IPS DF 6.9 (cell line): ENCODE data around the gene SLC38A11.
"Not testable (repeated sequence)": the region's sequence is repeated elsewhere in the genome, so short reads cannot be mapped to it uniquely, and the experiment has no call there.

Source experiments
- DNase-seq: peaks from one replicate; pipeline ENCODE4 v3.0.0-alpha.2; 2013; ENCODE audit warnings: low read depth, low spot score
- H3K27ac ChIP-seq: one replicate; pipeline ENCODE4 v1.5.1; 2013; ENCODE audit warnings: low read length, control low read depth
- H3K27me3 ChIP-seq: 2 replicates; pipeline ENCODE4 v1.6.1; 2013; ENCODE audit warnings: mild to moderate bottlenecking, low read length; ENCODE audit not compliant: control insufficient read depth, insufficient read depth
- H3K36me3 ChIP-seq: 2 replicates; pipeline ENCODE4 v1.6.1; 2013; ENCODE audit warnings: low read length; ENCODE audit not compliant: control insufficient read depth, insufficient read depth
- H3K4me1 ChIP-seq: 2 replicates; pipeline ENCODE4 v1.6.1; 2013; ENCODE audit warnings: low read length; ENCODE audit not compliant: control insufficient read depth, insufficient read depth
- H3K4me3 ChIP-seq: 2 replicates; pipeline ENCODE4 v1.5.1; 2013; ENCODE audit warnings: mild to moderate bottlenecking, low read length
- H3K9me3 ChIP-seq: 2 replicates; pipeline ENCODE4 v1.6.1; 2013; ENCODE audit warnings: low read length, inconsistent platforms; ENCODE audit not compliant: control insufficient read depth, insufficient read depth
- WGBS: extraction: QIAGEN DNeasy Blood & Tissue Kit; methylation state at CpG from one replicate; pipeline ENCODE4 v1.1.7; 2013; ENCODE audit warnings: mixed read lengths, missing lambda C conversion rate; ENCODE audit not compliant: insufficient read length, insufficient coverage; 5-methylcytosine and 5-hydroxymethylcytosine counted together

The SLC38A11 gene

DNA sequence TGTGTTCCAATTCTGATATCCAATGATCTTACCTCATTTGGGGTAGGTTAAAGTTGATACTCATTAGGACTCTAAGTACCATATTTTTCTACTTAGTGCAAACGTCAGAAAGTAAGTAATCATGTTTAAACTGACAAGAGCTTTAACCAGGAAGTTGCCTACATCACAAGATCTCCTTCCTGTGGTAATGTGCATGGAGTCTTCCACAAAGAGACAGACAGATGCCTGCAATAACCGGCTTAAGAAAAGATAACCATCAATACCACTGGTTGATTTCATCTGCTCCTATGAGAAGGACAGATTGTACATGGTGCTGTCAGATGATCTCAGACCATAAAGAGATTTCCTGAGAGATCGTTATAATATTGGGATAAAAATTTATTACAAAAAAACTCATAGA lies 33.5 kb upstream of the SLC38A11 start:
- DNase-seq = not testable (repeated sequence)

GRCh38 chr2:164986027-164986426 lies 30.7 kb upstream of the SLC38A11 start:
- WGBS = no CpG with 5 or more reads among the region's 3 CpGs
- H3K9me3 ChIP-seq, H3K36me3 ChIP-seq, H3K4me1 ChIP-seq, H3K27me3 ChIP-seq, DNase-seq, H3K27ac ChIP-seq, H3K4me3 ChIP-seq: not testable (repeated sequence)

More for the DNA sequence above, 33.5 kb upstream of the SLC38A11 start:
- not testable (repeated sequence) for H3K4me1 ChIP-seq, H3K4me3 ChIP-seq, H3K27me3 ChIP-seq, H3K27ac ChIP-seq, H3K9me3 ChIP-seq, H3K36me3 ChIP-seq
- WGBS = no CpG with 5 or more reads among the region's 3 CpGs

GRCh38 chr2:164984428-164984827 lies 29.1 kb upstream of the SLC38A11 start:
- Histone ChIP-seq H3K4me3 (no peak overlapping the region), H3K36me3 (no peaks in the 10 kb centered on the region), H3K27ac (no peak overlapping the region), H3K27me3 (no peaks in the 10 kb centered on the region), H3K9me3 (no peaks in the 10 kb centered on the region), H3K4me1 (no peaks in the 10 kb centered on the region)
- no peak for DNase-seq
- no CpG with 5 or more reads among the region's 3 CpGs for WGBS

DNA sequence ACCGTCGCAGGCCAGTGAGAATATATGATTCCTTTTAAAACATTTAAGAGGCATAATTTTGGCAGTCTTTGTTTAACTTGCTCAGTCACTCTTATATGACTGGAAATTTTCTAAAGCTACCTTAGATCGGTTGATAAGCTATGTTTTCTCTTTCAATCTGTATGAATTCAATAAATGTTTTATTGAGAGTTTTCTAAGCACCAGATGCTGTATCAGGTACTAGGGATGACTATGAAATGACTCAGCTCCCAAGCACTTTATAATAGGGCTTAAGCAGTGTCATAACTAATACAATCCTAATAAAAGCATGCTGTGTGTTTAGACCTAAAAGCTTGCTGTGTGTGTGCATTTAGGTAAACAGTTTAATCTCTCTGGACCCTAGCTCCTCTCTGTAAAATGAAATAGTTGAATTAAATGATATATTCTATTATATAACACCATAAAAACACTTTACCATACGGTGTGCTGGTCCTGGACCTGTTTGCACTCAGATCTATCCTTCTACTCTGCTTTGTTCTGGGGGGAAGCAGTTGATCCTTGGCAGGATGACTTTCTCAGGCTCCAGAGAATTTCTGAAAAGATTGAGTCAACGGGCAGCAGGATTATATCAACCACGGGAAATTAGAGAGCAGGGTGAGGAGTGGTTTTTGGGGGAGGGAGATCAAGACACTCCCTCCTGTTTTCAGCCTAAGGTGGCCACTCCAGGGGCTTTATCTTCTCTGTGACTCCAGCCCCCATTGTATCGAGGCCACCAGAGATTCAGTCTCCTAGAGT lies 26.1 kb upstream of the SLC38A11 start:
- Histone ChIP-seq H3K27me3 (no peaks in the 10 kb centered on the region), H3K4me3 (no peak overlapping the region), H3K4me1 (no peaks in the 10 kb centered on the region), H3K36me3 (no peaks in the 10 kb centered on the region), H3K27ac (no peak overlapping the region), H3K9me3 (no peaks in the 10 kb centered on the region)
- no CpG with 5 or more reads among the region's 7 CpGs for WGBS
- DNase-seq = no peak

- H3K27me3 ChIP-seq, H3K4me3 ChIP-seq, H3K9me3 ChIP-seq, H3K36me3 ChIP-seq, H3K4me1 ChIP-seq, DNase-seq, H3K27ac ChIP-seq: not testable (repeated sequence)
- WGBS = no CpG with 5 or more reads among the region's 2 CpGs
Observed at GRCh38 chr2:164980688-164981087, 25.4 kb upstream of the SLC38A11 start.

DNA sequence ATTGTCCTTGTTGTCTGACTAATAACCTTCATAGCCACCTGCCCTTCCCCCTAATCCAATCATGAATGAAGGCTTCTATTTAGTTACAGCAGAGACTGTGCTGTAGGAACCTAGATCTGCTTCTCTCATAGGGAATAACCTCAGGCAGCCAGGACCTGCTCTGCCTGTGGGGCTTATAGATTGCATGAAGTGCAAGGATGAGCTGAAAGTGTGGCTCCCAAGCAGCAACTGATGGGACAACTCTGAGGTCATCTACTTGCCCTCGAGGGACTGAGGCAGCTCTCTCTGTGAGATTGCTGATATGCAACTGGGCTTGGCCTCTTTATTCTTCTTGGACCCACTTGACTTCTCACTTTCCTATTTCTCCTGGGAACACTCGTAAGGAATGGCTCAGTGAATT lies 23.8 kb upstream of the SLC38A11 start:
- H3K4me1 ChIP-seq = no peaks in the 10 kb centered on the region
- no peaks in the 10 kb centered on the region for H3K9me3 ChIP-seq
- no peak for DNase-seq
- H3K27me3 ChIP-seq = no peaks in the 10 kb centered on the region
- H3K36me3 ChIP-seq = no peaks in the 10 kb centered on the region
- H3K4me3 ChIP-seq = no peak overlapping the region
- no CpG with 5 or more reads among the region's 2 CpGs for WGBS
- no peak overlapping the region for H3K27ac ChIP-seq

- not testable (repeated sequence) for H3K36me3 ChIP-seq, H3K27ac ChIP-seq, H3K9me3 ChIP-seq, DNase-seq, H3K4me1 ChIP-seq, H3K4me3 ChIP-seq, H3K27me3 ChIP-seq
- no CpG with 5 or more reads among the region's 5 CpGs for WGBS
Observed at GRCh38 chr2:164976875-164977470, 21.6 kb upstream of the SLC38A11 start.

DNA sequence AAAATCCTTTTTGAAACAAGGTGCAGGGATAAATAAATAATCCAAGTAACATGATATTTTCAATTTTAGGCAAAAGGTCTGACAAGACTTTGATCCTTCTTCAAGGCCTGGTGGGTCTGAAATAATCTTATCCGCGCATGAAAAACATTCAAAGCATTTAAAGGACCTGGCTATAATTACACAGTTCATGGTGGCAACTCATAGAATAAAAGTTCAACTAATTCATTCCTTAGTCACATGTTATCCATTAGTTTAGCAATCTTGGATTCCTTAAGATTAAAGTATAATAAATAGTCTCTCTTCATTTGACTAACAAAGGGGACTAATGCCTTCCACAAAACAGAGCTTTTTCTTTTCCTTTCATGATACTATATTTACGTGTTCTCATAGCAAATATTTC lies 21.0 kb upstream of the SLC38A11 start:
- Histone ChIP-seq H3K27me3 (no peaks in the 10 kb centered on the region), H3K9me3 (no peaks in the 10 kb centered on the region), H3K27ac (no peak overlapping the region), H3K36me3 (no peaks in the 10 kb centered on the region), H3K4me3 (no peak overlapping the region), H3K4me1 (no peaks in the 10 kb centered on the region)
- DNase-seq = no peak
- WGBS = no CpG with 5 or more reads among the region's 3 CpGs

DNA sequence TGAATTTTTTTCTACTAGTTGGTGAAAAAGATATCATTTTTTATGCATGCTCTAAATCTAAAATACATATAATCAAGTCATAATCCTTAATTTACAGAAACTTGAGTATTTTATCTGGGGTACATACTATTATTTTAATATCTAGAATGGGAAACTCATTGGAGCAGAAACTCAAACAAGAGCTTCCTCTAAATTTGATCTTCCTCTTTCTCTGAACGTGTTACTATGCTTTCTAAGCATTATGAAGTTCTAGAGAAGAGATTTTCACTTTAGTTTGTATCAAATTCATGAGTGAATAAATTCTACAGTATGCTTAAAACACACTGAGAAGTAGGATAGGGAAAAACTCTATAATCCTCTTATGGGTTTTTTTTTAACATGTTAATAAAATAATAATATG lies 20.6 kb upstream of the SLC38A11 start:
- no CpG with 5 or more reads among the region's 1 CpG for WGBS
- Histone ChIP-seq H3K4me1 (no peaks in the 10 kb centered on the region), H3K9me3 (no peaks in the 10 kb centered on the region), H3K4me3 (no peak overlapping the region), H3K27ac (no peak overlapping the region), H3K27me3 (no peaks in the 10 kb centered on the region), H3K36me3 (no peaks in the 10 kb centered on the region)
- DNase-seq = no peak

- no peaks in the 10 kb centered on the region for H3K9me3 ChIP-seq
- H3K27me3 ChIP-seq = no peaks in the 10 kb centered on the region
- DNase-seq = no peak
- no peak overlapping the region for H3K27ac ChIP-seq
- H3K4me1 ChIP-seq = no peaks in the 10 kb centered on the region
- H3K4me3 ChIP-seq = no peak overlapping the region
- WGBS = no CpG with 5 or more reads among the region's 1 CpG
- no peaks in the 10 kb centered on the region for H3K36me3 ChIP-seq
Observed at GRCh38 chr2:164974221-164974620, 18.9 kb upstream of the SLC38A11 start.

GRCh38 chr2:164972216-164972615 lies 16.9 kb upstream of the SLC38A11 start:
- no CpG with 5 or more reads among the region's 4 CpGs for WGBS
- H3K27ac ChIP-seq = no peak overlapping the region
- DNase-seq = no peak

More at GRCh38 chr2:164972216-164972615, 16.9 kb upstream of the SLC38A11 start:
- no peaks in the 10 kb centered on the region for H3K9me3 ChIP-seq
- no peak overlapping the region for H3K4me3 ChIP-seq
- no peaks in the 10 kb centered on the region for H3K4me1 ChIP-seq
- H3K36me3 ChIP-seq = no peaks in the 10 kb centered on the region
- no peaks in the 10 kb centered on the region for H3K27me3 ChIP-seq
